ENCODE data around the gene PCDHA7.

DNA sequence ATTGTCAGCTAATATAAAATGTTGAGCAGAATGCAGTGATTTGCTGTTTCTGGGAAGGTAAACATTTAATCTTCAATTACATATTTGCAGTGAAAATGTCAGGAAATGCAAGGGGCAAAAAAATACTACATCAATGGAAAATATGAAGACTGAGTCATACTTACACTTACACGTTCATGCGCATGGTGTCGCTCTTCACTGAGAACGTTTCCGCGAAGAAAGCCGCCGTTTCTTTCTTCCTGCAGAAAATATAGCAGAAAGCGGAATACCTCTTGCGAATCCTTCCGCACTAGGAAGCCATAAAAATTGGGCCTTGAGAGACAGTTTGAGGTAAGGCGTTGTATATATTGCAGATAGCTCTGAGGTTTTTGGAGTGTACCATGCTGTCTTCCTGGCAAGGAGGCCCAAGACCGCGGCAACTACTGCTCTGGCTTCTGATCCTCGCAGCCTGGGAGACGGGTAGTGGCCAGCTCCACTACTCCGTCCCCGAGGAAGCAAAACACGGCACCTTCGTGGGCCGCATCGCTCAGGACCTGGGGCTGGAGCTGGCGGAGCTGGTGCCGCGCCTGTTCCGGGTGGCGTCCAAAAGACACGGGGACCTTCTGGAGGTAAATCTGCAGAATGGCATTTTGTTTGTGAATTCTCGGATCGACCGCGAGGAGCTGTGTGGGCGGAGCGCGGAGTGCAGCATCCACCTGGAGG, 48.0 kb downstream of the PCDHA7 start, which contains the start of gene PCDHA13:
- TF ChIP-seq, protein P1, sequence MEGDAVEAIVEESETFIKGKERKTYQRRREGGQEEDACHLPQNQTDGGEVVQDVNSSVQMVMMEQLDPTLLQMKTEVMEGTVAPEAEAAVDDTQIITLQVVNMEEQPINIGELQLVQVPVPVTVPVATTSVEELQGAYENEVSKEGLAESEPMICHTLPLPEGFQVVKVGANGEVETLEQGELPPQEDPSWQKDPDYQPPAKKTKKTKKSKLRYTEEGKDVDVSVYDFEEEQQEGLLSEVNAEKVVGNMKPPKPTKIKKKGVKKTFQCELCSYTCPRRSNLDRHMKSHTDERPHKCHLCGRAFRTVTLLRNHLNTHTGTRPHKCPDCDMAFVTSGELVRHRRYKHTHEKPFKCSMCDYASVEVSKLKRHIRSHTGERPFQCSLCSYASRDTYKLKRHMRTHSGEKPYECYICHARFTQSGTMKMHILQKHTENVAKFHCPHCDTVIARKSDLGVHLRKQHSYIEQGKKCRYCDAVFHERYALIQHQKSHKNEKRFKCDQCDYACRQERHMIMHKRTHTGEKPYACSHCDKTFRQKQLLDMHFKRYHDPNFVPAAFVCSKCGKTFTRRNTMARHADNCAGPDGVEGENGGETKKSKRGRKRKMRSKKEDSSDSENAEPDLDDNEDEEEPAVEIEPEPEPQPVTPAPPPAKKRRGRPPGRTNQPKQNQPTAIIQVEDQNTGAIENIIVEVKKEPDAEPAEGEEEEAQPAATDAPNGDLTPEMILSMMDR (IDR thresholded peaks at IDR 0.05) = peak in 3 of 4 experiments; percentile 33 to 66 (median 59)
- no peak for TF ChIP-seq EP300 (IDR thresholded peaks at IDR 0.05)
